Upper lobe of right lung (tissue), 1 donor: ENCODE results near the gene NUCKS1. TPM values are rescaled to one million over a fixed set of nuclear protein-coding genes. Genes with fewer than 3 reads are reported as not detected.

Experiments
- ATAC-seq: fragments of 200-7000 bp; cut with Tn5 transposase; one replicate; pipeline ENCODE4 v1.9.1; 2020; ENCODE audit warnings: mild to moderate bottlenecking, moderate library complexity
- DNase-seq: peaks from one replicate; pipeline ENCODE4 v3.0.0-alpha.2; 2020
- H3K27ac ChIP-seq: fragments of 200-600 bp; one replicate; pipeline ENCODE4 v1.8.0; 2022
- H3K27me3 ChIP-seq: fragments of 200-600 bp; one replicate; pipeline ENCODE4 v1.8.0; 2022; ENCODE audit warnings: mild to moderate bottlenecking
- H3K36me3 ChIP-seq: fragments of 200-600 bp; one replicate; pipeline ENCODE4 v1.8.0; 2022
- H3K4me1 ChIP-seq: fragments of 200-600 bp; one replicate; pipeline ENCODE4 v1.8.0; 2022
- H3K4me3 ChIP-seq: fragments of 200-600 bp; one replicate; pipeline ENCODE4 v1.8.0; 2022; ENCODE audit warnings: mild to moderate bottlenecking
- H3K9me3 ChIP-seq: fragments of 200-600 bp; one replicate; pipeline ENCODE4 v1.8.0; 2022
- CTCF ChIP-seq: fragments of 200-600 bp; IDR thresholded peaks from one replicate; pipeline ENCODE4 v1.8.0; 2022; ENCODE audit warnings: antibody characterized with exemption
- intact Hi-C: fragments of 100-400 bp; cut with DNase I; formaldehyde crosslinking; loops from one replicate; pipeline ENCODE4 v1.11.0; 2022
- total RNA-seq: library from RNA; stranded (reverse); fragmentation: NEBNext Ultra II Directional; extraction: Animal tissue kit (Norgen Biotek cat#: 25700); gene quantifications from one replicate; pipeline ENCODE4 v1.2.1, GENCODE V29; 2021
- donor health status: DM: no; HTN: yes; CAD: no; lungs with severe emphysema.

Gene NUCKS1
- total RNA-seq, 1 donor from 2014 or later = 117 TPM

- no peak for TF ChIP-seq CTCF
- Histone ChIP-seq H3K36me3 (no peaks in the 10 kb centered on the region), H3K27me3 (no peaks in the 10 kb centered on the region), H3K4me3 (no peak overlapping the region), H3K9me3 (no peaks in the 10 kb centered on the region), H3K4me1 (no peaks in the 10 kb centered on the region), H3K27ac (no peak overlapping the region)
- ATAC-seq (no peak), DNase-seq (no peak)
- intact Hi-C loops = no loop called here
Observed at GRCh38 chr1:205783904-205784303, 33.9 kb upstream of the NUCKS1 start.

- ATAC-seq (no peak), DNase-seq (no peak)
- Histone ChIP-seq H3K27ac (no peak overlapping the region), H3K36me3 (no peaks in the 10 kb centered on the region), H3K4me3 (no peak overlapping the region), H3K9me3 (no peaks in the 10 kb centered on the region), H3K4me1 (no peaks in the 10 kb centered on the region), H3K27me3 (no peaks in the 10 kb centered on the region)
- intact Hi-C loops = no loop called here
- TF ChIP-seq CTCF = no peak
Observed at GRCh38 chr1:205783433-205783795, 33.4 kb upstream of the NUCKS1 start.

GRCh38 chr1:205782627-205783432, 32.8 kb upstream of the NUCKS1 start:
- intact Hi-C loops = no loop called here
- Histone ChIP-seq H3K27me3 (no peaks in the 10 kb centered on the region), H3K36me3 (no peaks in the 10 kb centered on the region), H3K27ac (no peak overlapping the region), H3K4me1 (no peaks in the 10 kb centered on the region), H3K9me3 (no peaks in the 10 kb centered on the region), H3K4me3 (no peak overlapping the region)
- TF ChIP-seq CTCF = no peak
- ATAC-seq = no peak
- DNase-seq = no peak

GRCh38 chr1:205780335-205780734, 30.4 kb upstream of the NUCKS1 start:
- Histone ChIP-seq H3K36me3 (no peaks in the 10 kb centered on the region), H3K4me3 (no peak overlapping the region), H3K4me1 (peaks cover 3% of the 10 kb centered on the region), H3K27ac (no peak overlapping the region), H3K27me3 (no peaks in the 10 kb centered on the region), H3K9me3 (no peaks in the 10 kb centered on the region)
- DNase-seq = no peak
- intact Hi-C loops = no loop called here
- TF ChIP-seq CTCF = no peak
- ATAC-seq = no peak

GRCh38 chr1:205777994-205778393, 28.0 kb upstream of the NUCKS1 start:
- H3K27me3 ChIP-seq = no peaks in the 10 kb centered on the region
- H3K4me1 ChIP-seq = peaks cover 10% of the 10 kb centered on the region
- ATAC-seq (no peak), DNase-seq (no peak)
- no peak for TF ChIP-seq CTCF
- no peaks in the 10 kb centered on the region for H3K36me3 ChIP-seq
- H3K9me3 ChIP-seq = no peaks in the 10 kb centered on the region
- no peak overlapping the region for H3K4me3 ChIP-seq
- intact Hi-C loops = no loop called here
- no peak overlapping the region for H3K27ac ChIP-seq

GRCh38 chr1:205775717-205776056, 25.7 kb upstream of the NUCKS1 start:
- no peak for TF ChIP-seq CTCF
- H3K4me1 ChIP-seq = peaks cover 10% of the 10 kb centered on the region
- no peak overlapping the region for H3K27ac ChIP-seq
- no peak for DNase-seq
- H3K36me3 ChIP-seq = no peaks in the 10 kb centered on the region
- intact Hi-C loops = no loop called here
- no peak for ATAC-seq
- peak overlapping the region; percentile 81 for H3K4me3 ChIP-seq
- H3K9me3 ChIP-seq = no peaks in the 10 kb centered on the region
- no peaks in the 10 kb centered on the region for H3K27me3 ChIP-seq
